Ishikawa (cell line): ENCODE results near the gene BEST4.

Experiments used
- CEBPB ChIP-seq: IDR thresholded peaks from 2 replicates; pipeline ENCODE4 v1.6.1; 2012
- CREB1 ChIP-seq: IDR thresholded peaks from 2 replicates; pipeline ENCODE4 v1.6.1; 2012; ENCODE audit warnings: low read depth
- EGR1 ChIP-seq: IDR thresholded peaks from 2 replicates; pipeline ENCODE4 v1.6.1; 2012
- EP300 ChIP-seq: IDR thresholded peaks from 2 replicates; pipeline ENCODE4 v1.6.1; 2012; ENCODE audit warnings: borderline replicate concordance
- FOXM1 ChIP-seq: IDR thresholded peaks from 2 replicates; pipeline ENCODE4 v1.6.1; 2012; ENCODE audit warnings: low read depth, borderline replicate concordance
- NFIC ChIP-seq: IDR thresholded peaks from 2 replicates; pipeline ENCODE4 v1.6.1; 2012
- RAD21 ChIP-seq: IDR thresholded peaks from 2 replicates; pipeline ENCODE4 v1.6.1; 2012; ENCODE audit warnings: low read depth
- REST ChIP-seq: IDR thresholded peaks from 2 replicates; pipeline ENCODE4 v1.6.1; 2012; ENCODE audit warnings: low read depth, mild to moderate bottlenecking
- TAF1 ChIP-seq: IDR thresholded peaks from 2 replicates; pipeline ENCODE4 v1.6.1; 2012; ENCODE audit warnings: low read depth, mild to moderate bottlenecking
- TCF12 ChIP-seq: IDR thresholded peaks from 2 replicates; pipeline ENCODE4 v1.6.1; 2012; ENCODE audit warnings: low read depth
- TEAD4 ChIP-seq: IDR thresholded peaks from 2 replicates; pipeline ENCODE4 v1.6.1; 2012
- USF1 ChIP-seq: IDR thresholded peaks from 2 replicates; pipeline ENCODE4 v1.6.1; 2012
- YY1 ChIP-seq: IDR thresholded peaks from 2 replicates; pipeline ENCODE4 v1.6.1; 2012; ENCODE audit warnings: low read depth
- ZBTB7A ChIP-seq: IDR thresholded peaks from 2 replicates; pipeline ENCODE4 v1.6.1; 2012; ENCODE audit warnings: low read depth
- TF ChIP-seq, protein P1 (sequence below): IDR thresholded peaks from 2 replicates; pipeline ENCODE4 v1.6.1; 2012

BEST4 gene

GRCh38 chr1:44775078-44775929 is 12.7 kb downstream of the BEST4 start, which contains the start of gene RPS8:
RPS8 (plus strand) TSS chr1:44775540; CDS start chr1:44775597, 57 bp downstream.
- TF ChIP-seq CREB1 (peak; percentile 99), CEBPB (no peak), ZBTB7A (peak; percentile 98), TCF12 (peak; percentile 54; the same call in 1 of the 2 replicates), YY1 (peak; percentile 79), TAF1 (peak; percentile 99), NFIC (peak; percentile 26; the same call in 1 of the 2 replicates), USF1 (peak; percentile 52), EGR1 (no peak), REST (no peak), FOXM1 (peak; percentile 91)
- TF ChIP-seq, protein P1, sequence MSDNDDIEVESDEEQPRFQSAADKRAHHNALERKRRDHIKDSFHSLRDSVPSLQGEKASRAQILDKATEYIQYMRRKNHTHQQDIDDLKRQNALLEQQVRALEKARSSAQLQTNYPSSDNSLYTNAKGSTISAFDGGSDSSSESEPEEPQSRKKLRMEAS = peak; percentile 89

- TF ChIP-seq EGR1 (no peak), REST (no peak), USF1 (no peak), RAD21 (no peak), ZBTB7A (no peak), TEAD4 (no peak), YY1 (no peak), TCF12 (no peak), EP300 (no peak), NFIC (no peak), CREB1 (no peak), CEBPB (no peak), FOXM1 (no peak)
- TF ChIP-seq, protein P1 = no peak
Measured at GRCh38 chr1:44760876-44761275, 27.1 kb downstream of the BEST4 start.

GRCh38 chr1:44759077-44759476 is 28.9 kb downstream of the BEST4 start:
- TF ChIP-seq YY1 (no peak), NFIC (no peak), TAF1 (no peak), TEAD4 (no peak), EP300 (no peak), CREB1 (no peak), CEBPB (no peak), RAD21 (no peak)

DNA sequence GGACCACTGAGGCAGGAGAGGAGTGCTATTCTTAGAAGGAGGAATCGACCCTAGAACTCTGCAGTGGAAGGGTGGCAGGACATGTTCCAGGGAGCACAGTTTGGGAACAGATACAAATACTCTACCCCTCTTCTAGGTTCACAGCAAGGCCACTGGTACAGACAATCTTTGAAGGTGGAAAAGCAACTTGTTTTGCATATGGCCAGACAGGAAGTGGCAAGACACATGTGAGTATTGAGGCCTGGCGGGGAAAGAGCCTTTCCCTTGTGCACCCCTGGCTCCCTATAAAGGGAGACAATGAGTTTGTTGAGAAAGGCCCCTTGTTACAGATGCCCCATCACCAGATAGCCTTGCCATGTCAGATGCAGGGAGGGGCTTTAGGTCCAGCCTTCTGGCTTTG is 30.6 kb downstream of the BEST4 start:
- TF ChIP-seq YY1 (no peak), USF1 (no peak), EP300 (no peak), CEBPB (no peak), TEAD4 (no peak), TCF12 (no peak), TAF1 (no peak), RAD21 (no peak), FOXM1 (no peak), REST (no peak), EGR1 (no peak), ZBTB7A (no peak), CREB1 (no peak), NFIC (no peak)
- TF ChIP-seq, protein P1 = no peak
